ENCODE measurements around the gene CAPN13.

DNA sequence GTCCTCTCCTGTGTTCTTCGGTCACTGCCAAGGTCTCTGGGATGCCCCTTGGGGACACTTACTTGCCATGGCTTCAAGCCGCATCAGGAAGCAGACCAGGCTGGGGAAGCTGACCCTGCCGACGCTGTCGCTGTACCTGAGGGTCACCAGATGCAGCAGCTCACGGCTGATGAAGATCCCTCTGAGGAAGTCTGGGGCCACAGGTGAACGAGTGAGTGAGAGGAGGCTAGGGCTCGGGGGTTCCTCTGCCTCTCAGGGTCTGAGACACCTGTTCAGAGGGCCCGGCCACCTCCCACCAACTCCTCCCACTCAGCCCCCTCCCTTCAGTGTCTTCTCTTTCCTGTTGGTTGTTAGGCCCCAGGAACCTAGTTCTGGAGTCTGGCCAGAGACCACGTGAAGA lies 74.9 kb downstream of the CAPN13 start:
- no peak for TF ChIP-seq POLR2AphosphoS5 (IDR thresholded peaks at IDR 0.05; ENCODE audit: low read depth, low read length)
- TF ChIP-seq, protein P1, sequence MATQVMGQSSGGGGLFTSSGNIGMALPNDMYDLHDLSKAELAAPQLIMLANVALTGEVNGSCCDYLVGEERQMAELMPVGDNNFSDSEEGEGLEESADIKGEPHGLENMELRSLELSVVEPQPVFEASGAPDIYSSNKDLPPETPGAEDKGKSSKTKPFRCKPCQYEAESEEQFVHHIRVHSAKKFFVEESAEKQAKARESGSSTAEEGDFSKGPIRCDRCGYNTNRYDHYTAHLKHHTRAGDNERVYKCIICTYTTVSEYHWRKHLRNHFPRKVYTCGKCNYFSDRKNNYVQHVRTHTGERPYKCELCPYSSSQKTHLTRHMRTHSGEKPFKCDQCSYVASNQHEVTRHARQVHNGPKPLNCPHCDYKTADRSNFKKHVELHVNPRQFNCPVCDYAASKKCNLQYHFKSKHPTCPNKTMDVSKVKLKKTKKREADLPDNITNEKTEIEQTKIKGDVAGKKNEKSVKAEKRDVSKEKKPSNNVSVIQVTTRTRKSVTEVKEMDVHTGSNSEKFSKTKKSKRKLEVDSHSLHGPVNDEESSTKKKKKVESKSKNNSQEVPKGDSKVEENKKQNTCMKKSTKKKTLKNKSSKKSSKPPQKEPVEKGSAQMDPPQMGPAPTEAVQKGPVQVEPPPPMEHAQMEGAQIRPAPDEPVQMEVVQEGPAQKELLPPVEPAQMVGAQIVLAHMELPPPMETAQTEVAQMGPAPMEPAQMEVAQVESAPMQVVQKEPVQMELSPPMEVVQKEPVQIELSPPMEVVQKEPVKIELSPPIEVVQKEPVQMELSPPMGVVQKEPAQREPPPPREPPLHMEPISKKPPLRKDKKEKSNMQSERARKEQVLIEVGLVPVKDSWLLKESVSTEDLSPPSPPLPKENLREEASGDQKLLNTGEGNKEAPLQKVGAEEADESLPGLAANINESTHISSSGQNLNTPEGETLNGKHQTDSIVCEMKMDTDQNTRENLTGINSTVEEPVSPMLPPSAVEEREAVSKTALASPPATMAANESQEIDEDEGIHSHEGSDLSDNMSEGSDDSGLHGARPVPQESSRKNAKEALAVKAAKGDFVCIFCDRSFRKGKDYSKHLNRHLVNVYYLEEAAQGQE (IDR thresholded peaks at IDR 0.05; ENCODE audit: insufficient read depth in 1 of 2, low read depth in 2 of 2, low read length in 2 of 2): no peak

Data from PFSK-1 (cell line).